GM12873 (cell line): ENCODE data around the gene KNOP1.

ENCODE experiments used
- TF ChIP-seq, protein P1 (sequence below): IDR thresholded peaks from 2 replicates; pipeline ENCODE4 v1.5.1; 2012; ENCODE audit warnings: low read depth, mild to moderate bottlenecking, moderate library complexity, low read length, control low read depth; ENCODE audit not compliant: insufficient read depth; ENCODE audit errors: missing control alignments

Gene KNOP1

DNA sequence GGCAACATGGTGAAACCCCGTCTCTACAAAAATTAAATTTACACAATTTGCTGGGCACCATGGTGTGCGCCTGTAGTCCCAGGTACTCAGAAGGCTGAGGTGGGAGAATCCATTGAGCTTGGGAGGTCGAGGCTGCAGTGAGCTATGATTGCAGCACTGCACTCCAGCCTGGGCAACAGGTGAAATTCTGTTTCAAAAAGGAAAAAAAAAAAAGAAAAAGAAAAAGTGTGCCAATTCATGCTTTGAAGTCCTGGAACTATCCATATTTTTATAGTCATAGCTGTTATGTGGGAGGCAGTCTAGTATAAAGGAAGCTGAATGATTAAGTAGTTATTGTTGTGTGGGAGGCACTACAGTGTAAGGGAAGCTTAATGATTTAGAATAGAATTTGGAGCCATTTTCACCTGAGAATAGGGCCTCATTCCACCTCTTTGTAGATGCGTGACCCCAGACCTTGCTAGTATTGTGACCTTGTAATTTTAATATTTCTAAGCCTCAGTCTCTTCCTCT, 31.6 kb upstream of the KNOP1 start:
- TF ChIP-seq, protein P1, sequence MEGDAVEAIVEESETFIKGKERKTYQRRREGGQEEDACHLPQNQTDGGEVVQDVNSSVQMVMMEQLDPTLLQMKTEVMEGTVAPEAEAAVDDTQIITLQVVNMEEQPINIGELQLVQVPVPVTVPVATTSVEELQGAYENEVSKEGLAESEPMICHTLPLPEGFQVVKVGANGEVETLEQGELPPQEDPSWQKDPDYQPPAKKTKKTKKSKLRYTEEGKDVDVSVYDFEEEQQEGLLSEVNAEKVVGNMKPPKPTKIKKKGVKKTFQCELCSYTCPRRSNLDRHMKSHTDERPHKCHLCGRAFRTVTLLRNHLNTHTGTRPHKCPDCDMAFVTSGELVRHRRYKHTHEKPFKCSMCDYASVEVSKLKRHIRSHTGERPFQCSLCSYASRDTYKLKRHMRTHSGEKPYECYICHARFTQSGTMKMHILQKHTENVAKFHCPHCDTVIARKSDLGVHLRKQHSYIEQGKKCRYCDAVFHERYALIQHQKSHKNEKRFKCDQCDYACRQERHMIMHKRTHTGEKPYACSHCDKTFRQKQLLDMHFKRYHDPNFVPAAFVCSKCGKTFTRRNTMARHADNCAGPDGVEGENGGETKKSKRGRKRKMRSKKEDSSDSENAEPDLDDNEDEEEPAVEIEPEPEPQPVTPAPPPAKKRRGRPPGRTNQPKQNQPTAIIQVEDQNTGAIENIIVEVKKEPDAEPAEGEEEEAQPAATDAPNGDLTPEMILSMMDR: no peak

DNA sequence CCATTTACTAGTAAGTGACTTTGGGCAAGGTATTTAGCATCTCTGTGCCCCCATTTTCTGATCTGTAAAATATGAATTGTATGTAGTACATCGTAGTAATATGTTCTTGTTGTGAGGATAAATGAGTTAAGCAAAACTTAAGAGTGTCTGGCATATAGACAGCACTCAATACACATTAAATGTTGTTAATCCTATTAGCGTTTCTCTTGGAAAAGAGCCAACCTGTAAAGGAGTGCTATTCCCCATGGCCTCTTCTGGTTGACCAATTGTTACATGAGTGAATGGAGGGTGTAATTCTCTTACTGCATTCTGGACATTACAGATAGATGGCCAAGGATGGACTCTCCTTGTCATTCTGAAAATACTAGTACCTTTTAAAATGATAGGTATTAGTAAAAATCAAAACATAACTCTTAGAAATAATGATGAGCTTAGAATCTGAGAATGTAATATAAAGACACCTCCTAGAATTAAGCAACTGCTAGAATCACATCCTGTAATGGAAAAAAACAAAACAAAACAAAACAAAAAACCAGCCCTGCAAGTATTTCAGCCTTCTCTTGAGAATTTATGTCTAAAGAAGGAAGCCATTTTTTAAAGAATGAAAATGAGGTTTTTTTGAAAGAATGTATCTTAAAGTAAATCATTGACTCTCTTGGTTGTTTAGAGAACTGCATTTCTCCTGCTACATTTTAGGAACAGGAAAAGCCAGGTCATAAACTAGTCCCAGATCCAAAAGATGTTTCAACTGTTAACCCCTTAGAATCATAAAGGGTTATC, 30.6 kb upstream of the KNOP1 start:
- TF ChIP-seq, protein P1: no peak

DNA sequence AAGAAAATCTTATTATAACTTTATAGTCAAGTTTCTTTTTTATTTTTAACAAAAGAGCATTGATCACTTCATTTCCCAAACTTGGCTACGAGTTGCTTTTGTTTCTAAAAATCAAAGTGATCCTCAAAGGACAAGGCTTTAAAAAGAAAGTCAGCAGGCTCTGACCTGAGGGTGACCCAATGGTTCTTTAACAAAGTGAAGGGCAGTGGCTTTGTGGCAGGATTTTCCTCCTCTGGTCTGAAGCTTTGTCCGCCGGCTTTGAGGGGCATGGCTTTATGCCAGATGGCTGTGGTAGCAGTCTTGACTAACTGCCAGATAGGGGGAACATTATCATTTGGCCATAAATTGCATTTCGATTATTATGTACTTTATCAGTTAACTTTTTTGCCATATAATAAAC, 28.5 kb upstream of the KNOP1 start:
- TF ChIP-seq, protein P1: no peak

- TF ChIP-seq, protein P1: no peak
These were observed 27.4 kb upstream of the KNOP1 start for GRCh38 chr16:19745286-19746010.

DNA sequence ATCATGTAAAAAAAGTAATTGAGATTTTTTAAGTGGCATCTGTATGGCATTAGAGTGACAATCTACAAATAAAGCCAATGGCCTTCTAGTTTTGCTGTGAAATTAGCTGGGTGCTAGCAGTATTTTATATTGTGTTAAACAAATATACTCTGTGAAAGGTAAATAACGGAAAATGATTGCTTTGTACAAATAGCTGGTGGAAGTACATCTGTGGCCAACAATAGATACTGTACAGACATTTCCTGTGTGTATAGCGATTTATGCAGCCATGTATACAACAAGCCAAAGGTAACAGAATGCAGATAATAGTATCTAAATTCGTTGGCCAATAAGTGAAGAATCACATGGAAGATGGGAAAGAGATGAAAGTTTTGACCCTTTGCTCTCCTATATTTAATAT, 26.6 kb upstream of the KNOP1 start:
- TF ChIP-seq, protein P1: no peak

- TF ChIP-seq, protein P1: no peak
These were observed 25.8 kb upstream of the KNOP1 start for GRCh38 chr16:19743816-19744159.

DNA sequence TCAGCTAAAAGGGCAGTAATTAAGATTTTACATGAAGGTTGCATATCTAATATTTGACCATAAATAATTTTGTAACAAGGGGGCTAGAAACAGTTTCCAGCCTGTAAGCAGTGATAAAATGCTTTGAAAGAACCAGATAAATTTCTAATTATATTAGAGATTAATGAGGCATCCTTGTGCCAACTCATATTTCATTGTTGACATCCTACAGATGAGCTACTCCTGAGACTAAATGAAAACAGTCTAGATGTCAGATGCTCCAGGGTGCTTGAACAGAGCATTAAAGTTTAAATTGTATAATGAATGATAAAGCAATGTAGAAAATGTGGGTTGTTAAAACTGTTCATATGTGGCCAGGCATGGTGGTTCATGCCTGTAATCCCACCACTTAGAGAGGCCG, 23.3 kb upstream of the KNOP1 start:
- TF ChIP-seq, protein P1: no peak
